ENCODE results near the gene CCR5AS.
"Not testable (repeated sequence)": the region's sequence is repeated elsewhere in the genome, so short reads cannot be mapped to it uniquely, and the experiment has no call there.

Gene CCR5AS

DNA sequence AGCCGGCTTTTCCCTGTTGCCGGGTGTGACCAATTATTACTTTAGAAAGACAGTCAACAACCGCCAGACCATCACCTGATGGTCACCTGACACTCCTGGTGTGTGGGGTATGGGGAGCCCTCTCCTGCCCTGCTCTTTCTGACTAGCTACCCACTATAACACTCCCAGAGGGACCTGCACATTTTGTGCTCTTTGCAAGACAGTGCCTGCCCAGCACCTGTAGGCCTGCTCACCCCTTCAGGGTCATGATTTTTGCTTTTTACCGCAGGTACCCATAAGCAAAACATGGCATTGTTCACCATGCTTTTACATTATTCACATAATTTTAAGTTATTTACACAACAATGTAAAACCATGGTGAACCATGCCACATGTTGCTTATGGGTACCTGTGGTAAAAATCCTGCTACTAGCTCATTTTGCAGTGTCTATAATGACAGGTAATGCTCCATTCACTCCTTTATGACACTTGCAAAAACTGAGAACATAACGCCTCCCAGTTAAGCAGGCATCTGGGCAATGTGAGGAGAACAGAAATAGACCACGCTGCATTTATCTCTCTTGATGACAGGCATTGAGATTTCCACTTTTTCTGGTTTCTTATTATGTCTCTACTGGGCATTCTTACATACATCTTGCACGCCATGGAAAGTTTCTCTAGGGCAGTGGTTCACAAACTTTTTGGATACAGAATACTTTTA lies 10.1 kb upstream of the CCR5AS start:
- Mint-ChIP-seq H3K27me3 (no peaks in the 10 kb centered on the region), H3K4me1 (peaks cover 18% of the 10 kb centered on the region), H3K9me3 (no peaks in the 10 kb centered on the region), H3K36me3 (no peaks in the 10 kb centered on the region), H3K27ac (peak overlapping the region; percentile 77), H3K4me3 (no peak overlapping the region)
- peak; percentile 72 for ATAC-seq

DNA sequence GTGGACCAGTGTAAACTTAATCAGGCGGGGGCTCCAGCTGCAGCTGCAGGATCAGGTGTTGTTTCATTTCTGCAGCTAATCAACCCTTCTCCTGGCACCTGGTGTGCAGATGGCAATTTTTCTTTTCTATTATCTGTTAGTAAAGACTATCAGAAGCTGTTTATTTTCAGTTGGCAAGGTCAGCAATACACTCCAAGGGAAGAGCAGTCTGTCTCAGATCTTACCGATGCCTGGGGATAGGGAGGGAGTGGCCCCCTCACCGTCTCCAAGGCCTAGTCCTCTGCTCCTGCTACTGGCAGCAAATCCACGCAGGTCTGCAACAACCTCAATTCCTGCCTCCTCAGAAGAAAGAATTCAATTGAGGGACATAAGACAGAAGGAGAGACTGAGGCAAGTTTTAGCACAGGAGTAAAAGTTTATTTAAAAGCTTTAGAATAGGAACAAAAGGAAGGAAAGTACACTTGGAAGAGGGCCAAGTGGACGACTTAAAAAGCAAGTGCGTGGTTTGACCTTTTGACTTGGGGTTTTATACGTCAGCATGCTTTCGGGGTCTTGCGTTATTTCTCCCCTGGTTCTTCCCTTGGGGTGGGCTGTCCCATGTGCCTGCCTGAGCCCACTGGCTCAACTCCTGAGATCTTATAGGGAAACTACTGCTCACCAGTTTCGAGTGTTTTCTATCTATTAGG lies 9.4 kb upstream of the CCR5AS start:
- no peaks in the 10 kb centered on the region for H3K9me3 Mint-ChIP-seq
- no peaks in the 10 kb centered on the region for H3K27me3 Mint-ChIP-seq
- H3K4me1 Mint-ChIP-seq = peaks cover 18% of the 10 kb centered on the region
- no peaks in the 10 kb centered on the region for H3K36me3 Mint-ChIP-seq
- ATAC-seq = no peak
- no peak overlapping the region for H3K4me3 Mint-ChIP-seq
- peak overlapping the region; percentile 77 for H3K27ac Mint-ChIP-seq

DNA sequence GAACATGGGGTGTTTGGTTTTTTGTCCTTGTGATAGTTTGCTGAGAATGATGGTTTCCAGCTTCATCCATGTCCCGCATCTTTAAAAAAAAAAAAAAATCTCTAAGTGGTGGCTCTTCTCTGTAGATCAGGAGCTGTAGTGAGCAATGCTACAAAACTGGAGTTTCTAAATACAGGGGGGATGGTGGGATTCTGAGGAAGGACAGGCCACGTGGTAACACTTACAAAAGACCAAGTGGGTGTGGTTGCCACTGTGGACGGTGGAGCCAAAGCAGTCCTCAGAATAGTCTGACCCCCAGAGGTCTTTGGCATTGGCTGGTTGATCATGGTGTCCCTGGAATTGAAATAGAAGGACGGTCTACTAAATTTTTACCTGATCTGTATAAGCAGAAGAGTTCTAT lies 7.9 kb upstream of the CCR5AS start:
- Mint-ChIP-seq H3K27ac (no peak overlapping the region), H3K4me1 (peaks cover 18% of the 10 kb centered on the region), H3K27me3 (no peaks in the 10 kb centered on the region), H3K9me3 (no peaks in the 10 kb centered on the region), H3K4me3 (no peak overlapping the region), H3K36me3 (no peaks in the 10 kb centered on the region)
- no peak for ATAC-seq

DNA sequence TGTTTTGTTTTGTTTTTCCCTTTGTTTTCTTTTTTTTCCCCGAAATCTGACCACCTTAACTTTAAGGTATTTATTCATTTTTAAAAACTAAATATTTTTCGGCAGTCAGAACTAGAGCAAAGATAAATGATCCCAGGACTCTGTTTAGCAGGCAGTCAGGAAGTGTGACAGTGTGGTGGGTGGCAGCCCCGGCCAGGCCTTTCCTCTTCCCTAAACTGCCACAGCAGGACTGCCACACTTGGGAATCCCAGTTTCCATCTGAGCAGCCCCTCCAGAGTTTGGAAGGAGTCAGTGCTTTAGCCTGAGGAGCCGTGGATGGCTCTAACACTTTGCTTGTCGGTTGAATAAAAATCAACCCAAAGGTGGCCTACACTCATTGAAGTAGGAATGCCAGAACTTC lies 7.1 kb upstream of the CCR5AS start:
- no peaks in the 10 kb centered on the region for H3K9me3 Mint-ChIP-seq
- no peaks in the 10 kb centered on the region for H3K36me3 Mint-ChIP-seq
- H3K27ac Mint-ChIP-seq = no peak overlapping the region
- no peak for ATAC-seq
- no peak overlapping the region for H3K4me3 Mint-ChIP-seq
- peaks cover 18% of the 10 kb centered on the region for H3K4me1 Mint-ChIP-seq
- no peaks in the 10 kb centered on the region for H3K27me3 Mint-ChIP-seq

DNA sequence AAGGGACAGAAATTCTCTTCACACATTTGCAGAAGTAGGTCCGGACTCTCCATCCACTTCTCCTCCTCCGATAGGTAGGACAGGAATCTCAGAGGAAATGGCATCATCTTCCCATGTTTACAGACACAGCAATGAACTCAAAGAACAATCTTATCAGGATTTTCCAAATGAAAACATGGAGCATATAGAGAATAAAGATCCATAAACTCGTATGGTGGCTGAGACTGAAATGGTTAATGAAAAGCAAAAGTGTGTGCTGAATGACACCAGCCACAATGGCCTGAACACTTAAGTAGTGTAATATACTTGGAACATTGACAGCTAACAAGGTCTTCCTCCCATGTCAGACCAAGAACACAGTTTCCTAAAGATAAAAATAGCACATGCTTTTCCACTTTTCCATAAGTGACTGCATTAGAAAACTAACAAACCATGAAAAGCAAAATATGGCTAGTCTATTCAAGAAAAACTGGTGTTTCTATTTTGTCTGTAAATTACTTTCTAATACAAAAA lies 6.0 kb upstream of the CCR5AS start:
- ATAC-seq = no peak
- Mint-ChIP-seq H3K9me3 (no peaks in the 10 kb centered on the region), H3K4me1 (peaks cover 24% of the 10 kb centered on the region), H3K27me3 (no peaks in the 10 kb centered on the region), H3K36me3 (no peaks in the 10 kb centered on the region), H3K4me3 (no peak overlapping the region), H3K27ac (no peak overlapping the region)

DNA sequence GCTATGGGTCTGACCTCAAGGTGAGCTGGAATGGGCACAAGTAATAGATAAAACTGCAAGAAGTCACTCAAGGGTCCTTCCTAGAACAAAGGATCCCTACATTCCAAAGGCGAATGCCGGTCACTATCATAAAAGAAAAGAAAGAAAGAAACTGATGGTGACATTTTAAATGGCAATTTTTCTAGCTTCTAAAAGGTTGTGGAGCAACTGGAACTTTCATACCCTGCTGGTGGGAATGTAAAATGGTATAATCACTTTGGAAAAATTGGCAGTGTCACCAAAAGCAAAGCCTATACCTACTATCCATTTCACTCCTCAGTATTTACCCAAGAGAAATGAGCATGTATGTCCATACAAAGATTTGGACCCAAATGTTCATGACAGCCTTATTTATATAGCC lies 4.4 kb upstream of the CCR5AS start:
- no peaks in the 10 kb centered on the region for H3K9me3 Mint-ChIP-seq
- peaks cover 29% of the 10 kb centered on the region for H3K4me1 Mint-ChIP-seq
- no peaks in the 10 kb centered on the region for H3K27me3 Mint-ChIP-seq
- no peak overlapping the region for H3K27ac Mint-ChIP-seq
- ATAC-seq = no peak
- no peak overlapping the region for H3K4me3 Mint-ChIP-seq
- H3K36me3 Mint-ChIP-seq = no peaks in the 10 kb centered on the region

DNA sequence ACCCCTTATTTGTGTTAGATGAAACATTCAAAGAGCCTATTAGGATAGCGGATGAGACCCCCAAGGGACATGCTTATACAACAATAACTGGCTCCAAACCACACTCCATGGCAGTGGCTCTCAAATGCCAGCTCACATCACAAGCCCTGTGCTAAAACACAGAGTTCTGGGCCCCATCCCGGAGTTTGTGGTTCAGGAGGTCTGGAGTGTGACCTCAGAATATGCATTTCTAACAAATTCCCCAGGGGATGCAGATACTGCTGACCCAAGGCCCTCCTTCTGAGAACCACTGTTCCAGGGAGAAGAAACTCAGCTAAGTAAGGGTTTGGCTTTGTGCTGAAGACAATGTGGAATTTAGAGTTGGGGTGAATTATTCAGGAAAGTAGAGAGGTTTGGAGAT lies 3.8 kb upstream of the CCR5AS start:
- H3K27ac Mint-ChIP-seq = no peak overlapping the region
- no peaks in the 10 kb centered on the region for H3K36me3 Mint-ChIP-seq
- H3K9me3 Mint-ChIP-seq = no peaks in the 10 kb centered on the region
- H3K4me3 Mint-ChIP-seq = no peak overlapping the region
- peaks cover 29% of the 10 kb centered on the region for H3K4me1 Mint-ChIP-seq
- no peaks in the 10 kb centered on the region for H3K27me3 Mint-ChIP-seq
- no peak for ATAC-seq

DNA sequence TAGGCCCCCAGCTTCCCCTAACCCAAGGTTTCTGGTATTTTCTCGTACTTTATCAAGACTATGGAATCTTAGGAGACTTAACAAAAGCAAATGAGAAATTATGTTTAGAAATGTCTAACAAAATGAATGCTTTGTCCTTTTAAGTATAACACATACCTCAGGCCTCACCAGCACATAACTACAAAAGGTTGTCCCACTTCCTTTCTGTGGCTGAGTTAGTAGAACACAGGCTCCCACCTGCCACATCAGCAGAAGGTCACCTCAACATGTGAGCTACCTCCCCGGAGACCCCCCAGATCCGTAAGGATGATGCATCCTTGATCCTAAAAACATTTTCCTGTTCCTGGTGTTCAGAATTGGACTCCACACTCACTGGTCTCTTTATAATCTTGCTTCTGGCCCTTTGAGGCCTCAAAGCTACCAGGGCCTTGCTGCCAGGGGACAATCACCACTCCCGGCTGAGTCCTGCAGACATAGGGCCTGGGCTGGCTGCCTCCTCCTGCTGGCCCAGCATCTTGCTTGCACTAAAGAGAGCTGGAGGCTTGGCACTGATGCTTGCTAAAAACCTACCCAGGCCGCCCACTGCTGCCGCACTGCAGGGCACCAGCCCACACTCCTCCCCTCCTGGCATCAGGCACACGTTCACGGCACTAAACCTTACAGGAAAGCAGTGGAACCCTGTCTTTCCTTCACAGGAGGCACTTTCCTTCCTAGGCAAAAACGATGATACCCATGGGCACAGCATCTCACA lies 3.0 kb upstream of the CCR5AS start:
- Mint-ChIP-seq H3K27me3 (no peaks in the 10 kb centered on the region), H3K4me3 (no peak overlapping the region), H3K27ac (no peak overlapping the region), H3K4me1 (peaks cover 30% of the 10 kb centered on the region), H3K36me3 (no peaks in the 10 kb centered on the region), H3K9me3 (no peaks in the 10 kb centered on the region)
- ATAC-seq = no peak

DNA sequence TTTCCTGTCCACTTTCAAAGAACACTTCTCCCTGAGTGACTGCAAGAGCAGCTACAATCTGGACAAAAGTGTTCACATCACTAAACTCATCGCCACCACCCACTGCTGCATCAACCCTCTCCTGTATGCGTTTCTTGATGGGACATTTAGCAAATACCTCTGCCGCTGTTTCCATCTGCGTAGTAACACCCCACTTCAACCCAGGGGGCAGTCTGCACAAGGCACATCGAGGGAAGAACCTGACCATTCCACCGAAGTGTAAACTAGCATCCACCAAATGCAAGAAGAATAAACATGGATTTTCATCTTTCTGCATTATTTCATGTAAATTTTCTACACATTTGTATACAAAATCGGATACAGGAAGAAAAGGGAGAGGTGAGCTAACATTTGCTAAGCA lies 2.0 kb upstream of the CCR5AS start:
- peaks cover 30% of the 10 kb centered on the region for H3K4me1 Mint-ChIP-seq
- H3K36me3 Mint-ChIP-seq = no peaks in the 10 kb centered on the region
- H3K4me3 Mint-ChIP-seq = no peak overlapping the region
- H3K27ac Mint-ChIP-seq = no peak overlapping the region
- H3K9me3 Mint-ChIP-seq = no peaks in the 10 kb centered on the region
- H3K27me3 Mint-ChIP-seq = no peaks in the 10 kb centered on the region
- no peak for ATAC-seq

DNA sequence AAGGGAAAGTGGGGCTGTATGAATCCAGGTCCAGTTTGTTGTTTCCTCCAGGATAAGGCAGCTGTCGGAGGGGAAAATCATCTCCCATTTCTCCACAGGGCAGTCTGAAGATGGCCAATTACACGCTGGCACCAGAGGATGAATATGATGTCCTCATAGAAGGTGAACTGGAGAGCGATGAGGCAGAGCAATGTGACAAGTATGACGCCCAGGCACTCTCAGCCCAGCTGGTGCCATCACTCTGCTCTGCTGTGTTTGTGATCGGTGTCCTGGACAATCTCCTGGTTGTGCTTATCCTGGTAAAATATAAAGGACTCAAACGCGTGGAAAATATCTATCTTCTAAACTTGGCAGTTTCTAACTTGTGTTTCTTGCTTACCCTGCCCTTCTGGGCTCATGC lies 1.1 kb upstream of the CCR5AS start:
- H3K27ac Mint-ChIP-seq = peak overlapping the region; percentile 94
- peaks cover 30% of the 10 kb centered on the region for H3K4me1 Mint-ChIP-seq
- no peak for ATAC-seq
- peak overlapping the region; percentile 83 for H3K4me3 Mint-ChIP-seq
- H3K36me3 Mint-ChIP-seq = no peaks in the 10 kb centered on the region
- H3K9me3 Mint-ChIP-seq = no peaks in the 10 kb centered on the region
- H3K27me3 Mint-ChIP-seq = no peaks in the 10 kb centered on the region

DNA sequence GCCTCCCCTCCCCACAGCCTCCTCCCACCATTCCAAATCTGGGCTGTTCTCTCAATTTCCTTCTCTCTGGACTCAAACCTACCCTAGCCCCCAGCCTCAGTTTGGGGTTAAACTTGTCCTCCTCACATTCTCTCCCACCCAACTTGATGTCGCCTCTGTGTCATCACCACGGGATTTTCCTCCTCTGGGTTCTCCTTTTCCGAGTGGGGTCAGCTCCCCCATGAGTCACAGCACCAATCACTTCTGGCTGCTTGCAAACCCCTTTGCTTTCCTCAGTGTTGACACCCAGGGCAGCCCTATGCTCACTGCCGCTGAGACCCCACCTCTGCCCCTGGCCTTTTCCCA lies 451 bp downstream of the CCR5AS start:
- peak overlapping the region; percentile 94 for H3K27ac Mint-ChIP-seq
- H3K4me3 Mint-ChIP-seq = peak overlapping the region; percentile 83
- no peaks in the 10 kb centered on the region for H3K9me3 Mint-ChIP-seq
- peaks cover 30% of the 10 kb centered on the region for H3K4me1 Mint-ChIP-seq
- H3K36me3 Mint-ChIP-seq = no peaks in the 10 kb centered on the region
- ATAC-seq = peak; percentile 4
- no peaks in the 10 kb centered on the region for H3K27me3 Mint-ChIP-seq

DNA sequence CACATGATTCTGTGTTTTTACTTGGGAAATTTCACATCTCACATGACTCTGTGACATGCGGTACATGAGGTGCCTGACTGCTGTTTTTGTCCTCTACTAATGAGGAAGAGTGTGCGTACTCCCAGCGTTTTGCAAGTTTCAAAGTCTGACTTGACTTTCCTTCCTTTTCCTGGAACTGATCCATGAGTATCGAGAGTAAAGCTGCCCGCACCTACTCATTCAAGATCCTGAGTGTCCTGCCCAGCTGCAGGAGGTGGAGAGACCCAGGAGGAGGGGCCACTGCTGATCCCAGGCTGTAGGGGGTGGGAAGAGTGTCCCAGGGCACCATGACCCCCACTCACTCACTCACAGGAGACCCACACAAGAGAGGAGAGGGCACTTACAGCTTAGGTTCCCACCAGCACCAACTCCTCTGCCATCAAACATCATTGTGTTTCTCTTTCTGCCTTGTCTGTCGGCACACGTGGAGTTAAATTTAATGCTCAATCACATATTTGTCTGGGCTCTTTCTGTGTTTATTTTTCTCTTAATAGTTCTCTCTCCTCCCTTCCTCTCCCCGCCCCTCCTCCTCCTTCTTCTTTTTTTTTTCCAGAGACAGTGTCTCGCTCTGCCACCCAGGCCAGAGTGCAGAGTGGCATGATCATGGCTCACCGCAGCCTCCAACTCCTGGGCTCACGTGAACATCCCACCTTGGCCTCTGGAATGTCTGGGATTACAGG lies 1.4 kb downstream of the CCR5AS start:
- peak overlapping the region; percentile 94 for H3K27ac Mint-ChIP-seq
- no peaks in the 10 kb centered on the region for H3K9me3 Mint-ChIP-seq
- no peak overlapping the region for H3K4me3 Mint-ChIP-seq
- H3K4me1 Mint-ChIP-seq = peaks cover 30% of the 10 kb centered on the region
- H3K27me3 Mint-ChIP-seq = no peaks in the 10 kb centered on the region
- ATAC-seq = no peak
- H3K36me3 Mint-ChIP-seq = no peaks in the 10 kb centered on the region

DNA sequence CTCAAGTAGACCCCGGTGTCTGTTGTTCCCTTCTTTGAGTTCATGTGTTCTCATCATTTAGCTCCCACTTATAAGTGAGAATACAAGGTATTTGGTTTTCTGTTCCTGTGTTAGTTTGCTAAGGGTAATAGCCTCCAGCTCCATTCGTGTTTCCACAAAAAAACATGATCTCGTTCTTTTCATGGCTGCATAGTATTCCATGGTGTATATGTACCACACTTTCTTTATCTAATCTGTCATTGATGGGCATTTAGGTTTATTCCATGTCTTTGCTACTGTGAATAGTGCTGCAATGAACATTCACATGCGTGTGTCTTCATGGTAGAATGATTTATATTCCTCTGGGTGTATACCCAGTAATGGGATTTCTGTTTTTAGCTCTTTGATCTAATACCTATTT lies 4.0 kb downstream of the CCR5AS start:
- not testable (repeated sequence) for H3K4me3 Mint-ChIP-seq, ATAC-seq, H3K27me3 Mint-ChIP-seq, H3K9me3 Mint-ChIP-seq, H3K27ac Mint-ChIP-seq, H3K36me3 Mint-ChIP-seq
- peaks cover 24% of the 10 kb centered on the region for H3K4me1 Mint-ChIP-seq

DNA sequence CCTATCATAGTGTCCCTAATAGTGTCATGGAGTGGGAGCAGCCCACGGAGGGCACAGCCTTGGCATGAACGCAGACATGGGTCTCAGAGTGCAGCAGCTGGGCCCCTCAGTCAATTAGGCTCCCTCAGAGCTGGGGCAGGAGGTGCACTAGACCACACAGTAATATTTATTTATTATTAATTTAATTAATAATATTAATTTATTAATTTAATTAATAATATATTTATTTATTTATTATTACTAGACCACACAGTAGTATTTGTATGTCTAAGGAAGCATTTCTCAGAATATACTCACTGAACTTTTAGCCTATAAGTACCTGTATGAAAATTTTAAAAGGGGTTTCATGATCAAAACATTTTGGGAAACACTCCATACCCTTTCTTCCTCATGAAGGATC lies 5.3 kb downstream of the CCR5AS start:
- Mint-ChIP-seq H3K4me1 (peaks cover 18% of the 10 kb centered on the region), H3K36me3 (no peaks in the 10 kb centered on the region), H3K9me3 (no peaks in the 10 kb centered on the region), H3K27ac (no peak overlapping the region), H3K27me3 (no peaks in the 10 kb centered on the region), H3K4me3 (no peak overlapping the region)
- ATAC-seq = no peak

DNA sequence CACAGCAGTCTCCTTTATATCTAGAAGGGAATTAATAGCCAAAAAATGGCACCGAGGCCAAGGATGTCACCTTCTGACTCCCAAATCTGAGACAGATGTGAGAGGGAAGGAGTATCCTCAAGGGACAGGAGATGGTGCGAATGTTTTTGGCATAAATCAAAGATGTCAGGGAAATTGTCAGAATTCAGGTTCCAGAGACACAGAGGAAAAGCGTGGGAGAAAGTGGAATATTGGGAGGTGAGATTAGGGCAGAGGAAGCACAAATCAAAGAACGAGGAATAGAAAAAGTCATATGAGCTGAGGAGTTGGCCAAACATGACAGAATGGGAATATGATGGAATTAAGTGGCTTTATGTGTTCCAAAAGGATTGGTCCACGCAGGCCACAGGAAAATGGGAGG lies 6.0 kb downstream of the CCR5AS start:
- Mint-ChIP-seq H3K4me3 (no peak overlapping the region), H3K36me3 (no peaks in the 10 kb centered on the region), H3K4me1 (peaks cover 18% of the 10 kb centered on the region), H3K9me3 (no peaks in the 10 kb centered on the region), H3K27ac (no peak overlapping the region), H3K27me3 (no peaks in the 10 kb centered on the region)
- ATAC-seq = no peak

Data from stimulated activated memory B cell treated with anti-CD40 and anti-IgM and Interleukin-4, amounts not matched to agents 10 μg/mL and 1 μg/mL and 100 μg/mL, for 72 hours (primary cell).